ENCODE data around the gene ADCY7. TPM values are rescaled to one million over a fixed set of nuclear protein-coding genes. Genes with fewer than 3 reads are reported as not detected.

The ADCY7 gene
- total and polyA plus RNA-seq, 2 of the 4 experiments (the other 2 are of a cell fraction), result 15.2 to 17.1 TPM

- CTCF ChIA-PET, result no interaction called here
- H3K9me1 ChIP-seq (ENCODE audit: insufficient read depth, low read length), result peaks cover 13% of the 10 kb centered on the region; the same call in 1 of the 2 replicates
- H4K91ac ChIP-seq (ENCODE audit: insufficient read depth, low read depth, low read length), result no peak overlapping the region
- ATAC-seq (ENCODE audit: low read depth) (no peak), DNase-seq (no peak)
- H4K20me1 ChIP-seq (ENCODE audit: insufficient read depth, low read length), result no peaks in the 10 kb centered on the region; the same call in 1 of the 2 replicates
- no peak overlapping the region for H3K18ac ChIP-seq (ENCODE audit: low read depth, low read length)
- H3K27ac ChIP-seq (ENCODE audit: insufficient read depth, low read length), result no peak overlapping the region
- H3K27me3 ChIP-seq (ENCODE audit: control insufficient read depth, insufficient read depth, low read length), result no peaks in the 10 kb centered on the region
- H2AFZ ChIP-seq (replicated peaks; ENCODE audit: low read length, poor library complexity), result no peak overlapping the region
- no peak overlapping the region; the same call in 1 of the 2 replicates for H2AK5ac ChIP-seq (ENCODE audit: low read depth, low read length)
- intact Hi-C loops (cut with micrococcal nuclease), result loop anchor here (5.0 kb wide), 1 partner anchor 32 kb away; no protein-coding TSS in a partner anchor
- POLR2A ChIA-PET (ENCODE audit: unreplicated experiment), result no interaction called here
- H3K4me1 ChIP-seq (ENCODE audit: control insufficient read depth, insufficient read depth, low read length), result peaks cover 19% of the 10 kb centered on the region
- H2BK120ac ChIP-seq (ENCODE audit: low read depth, low read length), result no peak overlapping the region
- H3K9ac ChIP-seq (ENCODE audit: low read depth, low read length), result no peak overlapping the region
- dilution Hi-C loops (cut with HindIII; ENCODE audit: low sequenced_read_pairs, unreplicated experiment), result no loop called here
- TF ChIP-seq SMC3 (IDR thresholded peaks at IDR 0.05; ENCODE audit: low read depth, low read length), result no peak
- TF ChIP-seq CTCF (conservative IDR thresholded peaks at IDR 0.05; ENCODE audit: low read depth, low read length), result no peak
- TF ChIP-seq CEBPB (IDR thresholded peaks at IDR 0.05; ENCODE audit: low read depth, low read length), result no peak
- no peak overlapping the region for H3K56ac ChIP-seq (ENCODE audit: extremely low read depth, insufficient read depth, low read length)
- H3K14ac ChIP-seq (replicated peaks; ENCODE audit: low read depth, low read length), result no peak overlapping the region
- no peak overlapping the region for H3K4me2 ChIP-seq (ENCODE audit: low read depth, low read length)
- H2BK5ac ChIP-seq (ENCODE audit: low read depth, low read length, poor library complexity, severe bottlenecking), result no peak overlapping the region
- H3K4ac ChIP-seq (ENCODE audit: low read depth, low read length), result no peak overlapping the region
- no peaks in the 10 kb centered on the region for H3K9me3 ChIP-seq (ENCODE audit: control insufficient read depth, insufficient read depth, low read length)
- peaks cover 2% of the 10 kb centered on the region; the same call in 1 of the 2 replicates for H3K36me3 ChIP-seq (ENCODE audit: control insufficient read depth, insufficient read depth, low read length)
- H2BK15ac ChIP-seq (ENCODE audit: low read depth, low read length), result no peak overlapping the region
- H4K5ac ChIP-seq (ENCODE audit: low read depth, low read length), result no peak overlapping the region
- no peak overlapping the region for H2BK20ac ChIP-seq (ENCODE audit: low read depth, low read length)
- no peak overlapping the region for H4K8ac ChIP-seq (ENCODE audit: low read depth in 2 of 2, low read length in 2 of 2)
- H2AK9ac ChIP-seq (replicated peaks; ENCODE audit: low read depth, low read length, poor library complexity), result no peak overlapping the region
- H3K79me1 ChIP-seq (ENCODE audit: low read depth in 1 of 2, low read length in 2 of 2), result peaks cover 19 to 54% of the 10 kb centered on the region in 2 experiments
- no TSS peak for BruUV-seq (replicated peaks)
- no peak overlapping the region for H3K4me3 ChIP-seq (ENCODE audit: insufficient read depth, low read depth, low read length)
- in situ Hi-C loops (cut with MboI; ENCODE audit: low sequenced_read_pairs), result no loop called here
- H3K23ac ChIP-seq (ENCODE audit: low read depth, low read length), result no peak overlapping the region
- WGBS, 2 experiments (ENCODE audit: extremely low coverage in 2 of 2, insufficient read length in 1 of 2), result no CpG with 5 or more reads among the region's 12 CpGs
Measured at GRCh38 chr16:50269769-50270509, 3.6 kb downstream of the ADCY7 start.

Measured in IMR-90 (cell line).